Measurements from ENCODE around the gene NAV2.

DNA sequence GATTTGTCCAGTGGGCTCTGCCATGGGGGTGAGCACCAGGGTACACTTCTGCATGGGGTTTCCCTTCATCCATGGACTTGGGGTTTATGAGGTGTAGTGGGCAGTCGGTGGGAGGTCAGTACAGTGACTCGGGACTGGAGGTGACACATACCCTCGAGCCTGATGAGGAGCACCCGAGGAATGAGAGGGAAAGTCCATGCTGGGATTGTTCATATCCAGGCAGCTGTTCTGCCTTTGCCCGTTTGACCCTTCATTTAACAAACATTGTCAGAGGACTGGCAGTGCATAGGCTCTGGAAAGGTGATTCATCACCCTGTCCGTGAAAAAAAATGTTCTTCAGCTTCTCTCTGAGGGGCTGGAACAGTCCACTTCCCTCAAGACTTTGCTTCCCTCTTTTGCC lies 2.7 kb downstream of the NAV2 start:
- TF ChIP-seq EZH2 (IDR thresholded peaks at IDR 0.05; ENCODE audit: low read length, missing control alignments): no peak
- TF ChIP-seq, protein P1, sequence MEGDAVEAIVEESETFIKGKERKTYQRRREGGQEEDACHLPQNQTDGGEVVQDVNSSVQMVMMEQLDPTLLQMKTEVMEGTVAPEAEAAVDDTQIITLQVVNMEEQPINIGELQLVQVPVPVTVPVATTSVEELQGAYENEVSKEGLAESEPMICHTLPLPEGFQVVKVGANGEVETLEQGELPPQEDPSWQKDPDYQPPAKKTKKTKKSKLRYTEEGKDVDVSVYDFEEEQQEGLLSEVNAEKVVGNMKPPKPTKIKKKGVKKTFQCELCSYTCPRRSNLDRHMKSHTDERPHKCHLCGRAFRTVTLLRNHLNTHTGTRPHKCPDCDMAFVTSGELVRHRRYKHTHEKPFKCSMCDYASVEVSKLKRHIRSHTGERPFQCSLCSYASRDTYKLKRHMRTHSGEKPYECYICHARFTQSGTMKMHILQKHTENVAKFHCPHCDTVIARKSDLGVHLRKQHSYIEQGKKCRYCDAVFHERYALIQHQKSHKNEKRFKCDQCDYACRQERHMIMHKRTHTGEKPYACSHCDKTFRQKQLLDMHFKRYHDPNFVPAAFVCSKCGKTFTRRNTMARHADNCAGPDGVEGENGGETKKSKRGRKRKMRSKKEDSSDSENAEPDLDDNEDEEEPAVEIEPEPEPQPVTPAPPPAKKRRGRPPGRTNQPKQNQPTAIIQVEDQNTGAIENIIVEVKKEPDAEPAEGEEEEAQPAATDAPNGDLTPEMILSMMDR (conservative IDR thresholded peaks at IDR 0.05 in 1 of 2, IDR thresholded peaks at IDR 0.05 in 1 of 2; ENCODE audit: low read depth in 1 of 2, low read length in 2 of 2): no peak
